Suprapubic skin (tissue), 3 donors: ENCODE measurements around the gene FLNA.

ENCODE experiments used
- EP300 ChIP-seq: sonication (generic); formaldehyde crosslinking; IDR thresholded peaks from one replicate; pipeline ENCODE4 v1.6.1; 2017; ENCODE audit warnings: antibody characterized with exemption
- POLR2A ChIP-seq, 2 donors: fragments of 450-650 bp; IDR thresholded peaks; one replicate each; pipeline ENCODE4 v1.6.1; 2017; ENCODE audit warnings: antibody characterized with exemption in 2 of 2, mild to moderate bottlenecking in 2 of 2, moderate library complexity in 2 of 2
- TF ChIP-seq, protein P1 (sequence below), 2 donors: fragments of 200-600 bp in 1 of 2; fragments of 450-650 bp in 1 of 2; sonication (generic) in 1 of 2; IDR thresholded peaks; one replicate each; pipeline ENCODE4 v1.5.1; 2016 to 2019; ENCODE audit warnings: antibody characterized with exemption in 2 of 2, mild to moderate bottlenecking in 1 of 2, moderate library complexity in 1 of 2

DNA sequence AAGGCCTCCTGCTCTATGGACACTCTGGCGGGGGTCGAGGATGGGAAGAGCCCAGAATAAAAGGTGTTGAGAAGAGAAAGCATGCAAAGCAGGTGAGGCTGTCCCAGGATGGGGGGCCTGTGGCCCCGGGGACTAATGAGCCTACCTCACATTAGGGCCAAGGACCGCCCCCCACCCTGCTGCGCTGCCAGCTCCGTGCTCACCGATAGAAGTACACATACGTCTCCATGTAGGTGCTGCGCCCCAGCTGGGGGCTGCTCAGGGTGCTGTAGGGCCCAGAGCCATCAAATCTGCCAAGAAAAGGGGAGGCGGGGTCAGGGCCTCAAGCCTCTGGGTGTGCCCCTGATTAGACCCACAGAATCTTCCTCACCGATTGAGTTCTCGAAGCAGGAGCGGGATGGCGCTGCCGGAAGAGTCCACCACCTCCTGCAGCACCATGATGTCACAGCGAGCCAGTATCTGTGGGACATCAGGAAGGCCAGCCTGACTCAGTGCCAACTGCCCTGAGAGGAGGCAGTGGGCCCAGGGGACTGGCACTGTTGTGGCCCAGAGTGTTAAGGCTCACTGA, 30.3 kb upstream of the FLNA start:
- no peak for TF ChIP-seq EP300
- TF ChIP-seq, protein P1, sequence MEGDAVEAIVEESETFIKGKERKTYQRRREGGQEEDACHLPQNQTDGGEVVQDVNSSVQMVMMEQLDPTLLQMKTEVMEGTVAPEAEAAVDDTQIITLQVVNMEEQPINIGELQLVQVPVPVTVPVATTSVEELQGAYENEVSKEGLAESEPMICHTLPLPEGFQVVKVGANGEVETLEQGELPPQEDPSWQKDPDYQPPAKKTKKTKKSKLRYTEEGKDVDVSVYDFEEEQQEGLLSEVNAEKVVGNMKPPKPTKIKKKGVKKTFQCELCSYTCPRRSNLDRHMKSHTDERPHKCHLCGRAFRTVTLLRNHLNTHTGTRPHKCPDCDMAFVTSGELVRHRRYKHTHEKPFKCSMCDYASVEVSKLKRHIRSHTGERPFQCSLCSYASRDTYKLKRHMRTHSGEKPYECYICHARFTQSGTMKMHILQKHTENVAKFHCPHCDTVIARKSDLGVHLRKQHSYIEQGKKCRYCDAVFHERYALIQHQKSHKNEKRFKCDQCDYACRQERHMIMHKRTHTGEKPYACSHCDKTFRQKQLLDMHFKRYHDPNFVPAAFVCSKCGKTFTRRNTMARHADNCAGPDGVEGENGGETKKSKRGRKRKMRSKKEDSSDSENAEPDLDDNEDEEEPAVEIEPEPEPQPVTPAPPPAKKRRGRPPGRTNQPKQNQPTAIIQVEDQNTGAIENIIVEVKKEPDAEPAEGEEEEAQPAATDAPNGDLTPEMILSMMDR (IDR thresholded peaks at IDR 0.05) = no peak
- no peak for TF ChIP-seq POLR2A (IDR thresholded peaks at IDR 0.05)
